Right ventricle myocardium superior (tissue), 1 donor: ENCODE measurements around the gene MRM2. TPM values are rescaled to one million over a fixed set of nuclear protein-coding genes. Genes with fewer than 3 reads are reported as not detected.

Experiments
- ATAC-seq: fragments of 200-7000 bp; cut with Tn5 transposase; one replicate; pipeline ENCODE4 v1.9.1; 2020; ENCODE audit warnings: mild to moderate bottlenecking; ENCODE audit not compliant: poor library complexity
- DNase-seq: peaks from one replicate; pipeline ENCODE4 v3.0.0-alpha.2; 2020
- intact Hi-C: fragments of 100-400 bp; cut with DNase I; formaldehyde crosslinking; loops from one replicate; pipeline ENCODE4 v1.11.2; 2022
- long read RNA-seq: library from polyadenylated mRNA; unstranded; transcript quantifications from one replicate; pipeline ENCODE4 v2.0.0, GENCODE V29; 2021
- total RNA-seq: library from RNA; stranded (reverse); fragmentation: NEBNext Ultra II Directional; extraction: Animal tissue kit (Norgen Biotek cat#: 25700); gene quantifications from one replicate; pipeline ENCODE4 v1.2.1, GENCODE V29; 2021
- donor health status: DM: no; HTN: yes; CAD: no; lungs with severe emphysema.

MRM2 gene
- total RNA-seq = 20.0 TPM
- long read RNA-seq, transcript MRM2-201 (3 exons, 1,601 nt) = major isoform, 25 of 45 reads
- long read RNA-seq, partial matches to known transcripts = 0 of 45 reads
- long read RNA-seq, other reads (novel, unspliced or antisense) = 16 of 45 reads

DNA sequence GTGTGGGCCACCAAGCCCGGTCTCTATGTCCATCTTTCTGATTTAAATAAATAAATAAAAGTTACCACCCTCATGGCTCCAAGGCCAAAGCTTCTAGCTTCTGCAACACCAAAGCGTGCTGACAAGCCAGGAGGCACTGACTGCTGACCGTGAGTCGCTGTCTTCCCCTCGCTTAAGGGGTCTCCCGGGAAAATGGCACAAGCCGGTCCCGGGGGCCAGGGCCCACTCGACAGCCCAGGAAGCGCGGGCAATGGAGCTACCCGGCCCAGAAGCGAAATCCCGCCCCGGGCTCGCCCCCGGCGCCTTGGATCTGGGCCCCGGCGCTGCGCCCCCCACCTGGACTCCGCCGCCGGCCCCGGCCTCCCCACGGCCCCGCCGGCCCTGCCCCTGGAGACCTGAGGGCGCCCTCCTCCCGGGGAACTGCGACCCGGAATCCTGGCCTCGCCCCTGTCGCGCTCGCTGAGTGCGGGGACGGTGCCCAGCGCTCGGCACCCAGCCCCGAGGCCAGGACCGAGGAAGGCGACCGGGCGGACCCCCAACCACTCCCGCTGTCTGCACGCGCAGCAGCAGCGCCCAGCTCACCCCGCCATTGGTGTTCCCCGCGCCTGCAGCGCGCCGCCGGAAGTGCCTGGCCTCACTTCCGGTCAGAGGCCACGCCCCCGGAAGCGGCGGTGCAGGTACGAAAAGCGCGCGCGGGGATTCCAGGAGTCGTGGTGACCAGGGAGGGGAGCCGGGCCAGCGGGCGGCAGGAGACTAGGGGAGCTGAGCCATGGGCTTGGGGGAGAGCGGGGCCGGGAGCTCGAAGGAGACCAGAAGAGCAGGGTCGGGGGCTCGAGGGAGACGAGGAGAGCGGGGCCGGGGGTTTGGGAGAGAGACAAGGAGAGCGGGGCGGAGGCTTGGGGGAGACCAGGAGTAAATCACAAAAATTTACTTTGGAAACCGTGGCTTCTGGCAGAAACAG, at the start of gene MRM2, which contains the start of gene NUDT1:
Gene MRM2, minus strand, starts transcription at position 626 of the 961 bp plus-strand sequence. Its CDS starts 36 bp downstream, at position 590.
Gene NUDT1, plus strand, starts transcription at position 647 of the 961 bp plus-strand sequence. CDS start 2,349 bp downstream, outside the sequence.
- intact Hi-C loops = no loop called here
- DNase-seq (peak; percentile 92), ATAC-seq (peak; percentile 97)

DNA sequence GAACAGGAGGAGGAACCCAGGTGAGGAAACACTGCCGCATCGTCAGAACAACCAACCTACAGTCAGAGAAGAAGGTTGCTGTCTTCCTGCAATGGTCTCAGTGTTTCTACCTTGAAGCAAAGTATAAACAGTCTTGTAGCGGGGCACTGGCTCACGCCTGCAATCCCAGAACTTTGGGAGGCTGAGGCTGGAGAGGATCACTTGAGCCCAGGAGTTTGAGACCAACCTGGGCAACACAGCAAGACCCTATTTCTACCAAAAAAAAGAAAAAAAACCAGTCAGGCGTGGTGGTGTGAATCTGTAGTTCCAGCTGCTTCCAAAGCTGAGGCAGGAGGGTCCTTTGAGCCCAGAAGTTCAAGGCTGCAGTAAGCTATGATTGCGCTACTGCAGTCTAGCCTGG, 48.9 kb upstream of the MRM2 start:
- intact Hi-C loops = no loop called here
- no peak for ATAC-seq
- DNase-seq = no peak

- intact Hi-C loops = no loop called here
- ATAC-seq = no peak
- DNase-seq = peak; percentile 21
These were observed 47.6 kb upstream of the MRM2 start for GRCh38 chr7:2289621-2290020.

- DNase-seq (peak; percentile 27), ATAC-seq (no peak)
- intact Hi-C loops = no loop called here
These were observed 47.1 kb upstream of the MRM2 start for GRCh38 chr7:2289111-2289586.

- intact Hi-C loops = no loop called here
These were observed 46.5 kb upstream of the MRM2 start for GRCh38 chr7:2288503-2288902.

DNA sequence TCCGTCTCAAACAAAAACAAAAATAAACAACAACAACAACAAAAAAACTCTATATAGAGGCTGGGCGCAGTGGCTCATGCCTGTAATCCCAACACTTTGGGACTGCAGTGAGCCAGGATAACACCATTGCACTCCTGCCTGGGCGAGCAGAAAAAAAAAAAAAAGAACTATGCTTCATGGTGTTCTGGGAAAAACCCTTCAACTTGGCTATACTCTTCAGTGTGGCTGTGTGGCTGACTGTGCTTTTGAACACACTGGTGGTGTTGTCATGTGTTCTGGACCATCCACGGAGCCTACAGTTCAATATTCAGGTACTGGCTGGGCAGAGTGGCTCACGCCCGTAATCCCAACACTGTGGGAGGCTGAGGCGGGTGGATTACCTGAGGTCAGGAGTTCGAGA, 45.7 kb upstream of the MRM2 start:
- DNase-seq = peak; percentile 11
- intact Hi-C loops = no loop called here
- no peak for ATAC-seq

More at GRCh38 chr7:2288503-2288902, 46.5 kb upstream of the MRM2 start:
- peak; percentile 20 for DNase-seq
- no peak for ATAC-seq

DNA sequence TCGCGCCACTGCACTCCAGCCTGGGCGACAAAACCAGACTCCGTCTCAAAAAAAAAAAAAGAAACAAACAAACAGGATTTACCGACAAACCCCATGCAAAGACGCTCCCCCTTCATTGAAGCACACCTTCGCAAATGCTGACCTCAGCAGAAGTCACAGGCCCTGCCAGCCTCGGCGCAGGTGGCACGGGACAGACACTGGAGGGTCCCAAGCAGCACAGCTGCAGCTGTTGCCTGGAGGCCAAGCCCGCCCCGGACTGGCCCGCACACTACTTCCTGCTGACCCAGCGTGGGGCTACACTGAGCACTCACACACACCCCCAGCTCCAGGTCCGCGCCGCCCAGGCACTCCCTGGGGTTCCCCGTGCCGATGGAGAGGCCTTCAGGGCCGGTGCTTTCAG, 41.1 kb upstream of the MRM2 start:
- no peak for ATAC-seq
- intact Hi-C loops = no loop called here
- no peak for DNase-seq

- DNase-seq (peak; percentile 29), ATAC-seq (no peak)
- intact Hi-C loops = no loop called here
These were observed 40.3 kb upstream of the MRM2 start for GRCh38 chr7:2282185-2282751.

- peak; percentile 43 for DNase-seq
- peak; percentile 68 for ATAC-seq
- intact Hi-C loops = no loop called here
These were observed 39.5 kb upstream of the MRM2 start for GRCh38 chr7:2281541-2281940.

DNA sequence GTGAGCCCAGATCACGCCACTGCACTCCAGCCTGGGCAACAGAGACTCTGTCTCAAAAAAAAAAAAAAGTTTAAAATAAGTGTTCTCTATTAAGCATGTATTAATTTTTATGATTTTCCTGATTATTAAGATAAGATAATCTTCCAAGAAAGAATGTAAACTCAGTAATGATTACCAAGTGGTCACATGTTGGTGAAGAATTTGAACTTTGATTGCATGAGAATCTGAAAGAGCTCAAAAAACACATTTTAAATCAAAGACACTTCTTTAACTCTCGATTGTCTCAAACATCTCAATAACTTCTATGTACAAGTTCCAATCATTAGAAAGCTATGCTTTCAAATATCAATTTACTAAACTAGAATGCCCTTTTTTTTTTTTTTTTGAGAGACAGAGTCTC, 38.4 kb upstream of the MRM2 start:
- intact Hi-C loops = no loop called here
- ATAC-seq (no peak), DNase-seq (peak; percentile 2)

GRCh38 chr7:2279896-2280295, 37.9 kb upstream of the MRM2 start:
- DNase-seq = no peak
- intact Hi-C loops = no loop called here
- no peak for ATAC-seq

GRCh38 chr7:2278026-2278425, 36.0 kb upstream of the MRM2 start:
- no peak for ATAC-seq
- peak; percentile 24 for DNase-seq
- intact Hi-C loops = no loop called here

DNA sequence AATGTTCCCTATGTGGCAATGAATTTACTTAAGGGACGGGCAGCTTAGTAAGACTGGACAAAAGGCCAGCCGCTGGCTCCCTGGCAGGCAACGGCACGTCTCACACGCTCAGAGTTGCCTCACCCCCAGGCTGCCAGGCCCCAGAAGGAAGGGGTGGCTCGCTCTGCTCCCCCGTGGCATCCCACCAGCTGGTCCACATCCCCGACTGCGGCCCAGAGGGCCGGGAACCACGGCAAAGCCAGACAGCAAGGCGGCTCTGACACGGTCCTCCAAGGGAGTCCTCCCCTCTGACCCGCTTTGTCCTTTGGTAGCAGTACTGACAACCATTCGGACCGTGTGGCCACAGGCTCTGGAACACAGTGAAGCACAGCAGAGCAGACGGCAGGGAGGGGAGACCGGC, 34.1 kb upstream of the MRM2 start:
- DNase-seq (peak; percentile 34), ATAC-seq (no peak)
- intact Hi-C loops = no loop called here

DNA sequence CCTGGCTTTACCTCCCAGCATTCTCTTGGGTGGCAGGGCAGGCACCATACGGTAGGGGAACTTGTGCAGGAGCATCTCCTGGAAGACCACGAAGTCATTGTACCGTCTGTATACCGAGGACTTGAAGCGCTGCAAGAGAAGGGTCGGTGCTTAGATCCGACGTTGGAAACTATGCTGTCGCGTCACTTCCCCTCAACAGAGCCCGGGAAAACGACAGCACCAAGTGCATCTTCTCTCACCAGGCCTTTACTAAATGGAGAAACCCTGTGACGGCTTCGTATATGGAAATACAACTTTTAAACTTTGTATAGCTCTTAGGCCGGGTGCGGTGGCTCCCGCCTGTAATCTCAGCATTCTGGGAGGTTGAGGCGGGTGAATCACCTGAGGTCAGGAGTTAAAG, 33.1 kb upstream of the MRM2 start:
- intact Hi-C loops = no loop called here
- ATAC-seq (no peak), DNase-seq (no peak)

DNA sequence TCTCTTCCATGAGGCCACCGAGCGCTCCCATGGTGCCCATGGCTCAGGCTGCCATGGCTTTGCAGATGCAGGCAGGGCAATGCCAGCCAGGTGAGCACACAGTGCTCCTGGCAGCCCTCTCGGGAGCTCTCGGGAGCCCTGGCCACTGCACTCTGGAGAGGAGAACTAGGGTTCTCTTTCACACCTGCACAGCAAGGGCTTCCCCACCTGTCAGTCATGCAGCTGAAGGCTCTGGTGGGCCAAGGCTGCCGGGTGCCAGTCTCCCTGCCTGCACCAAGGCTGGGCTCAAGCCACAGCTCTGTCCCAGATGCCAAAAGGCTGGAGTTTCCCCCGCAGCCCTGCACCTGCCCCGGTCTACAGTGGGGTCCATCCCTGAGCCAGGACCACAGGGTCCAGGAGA, 32.7 kb upstream of the MRM2 start:
- intact Hi-C loops = no loop called here
- no peak for ATAC-seq
- DNase-seq = peak; percentile 24

DNA sequence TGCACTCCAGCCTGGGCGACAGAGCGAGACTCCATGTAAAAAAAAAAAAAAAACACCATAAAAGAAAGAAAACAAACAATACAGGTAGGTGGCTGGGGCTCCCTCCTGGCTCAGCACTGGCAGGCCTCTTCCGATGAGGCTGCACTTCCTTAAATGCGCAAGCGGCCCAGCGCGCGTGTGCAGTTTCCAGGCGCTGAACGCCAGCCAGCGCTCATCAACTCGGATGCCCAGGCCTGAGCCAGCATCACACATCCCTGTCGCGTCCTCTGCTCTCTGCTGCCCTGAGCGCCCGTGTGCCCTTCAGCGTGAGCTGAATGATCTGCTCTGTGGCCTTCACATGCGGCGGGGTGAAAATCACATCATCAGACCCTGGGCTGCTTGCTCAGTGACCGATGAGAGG, 31.9 kb upstream of the MRM2 start:
- DNase-seq (peak; percentile 37), ATAC-seq (no peak)
- intact Hi-C loops = no loop called here

GRCh38 chr7:2272031-2272430, 30.0 kb upstream of the MRM2 start:
- intact Hi-C loops = no loop called here
- ATAC-seq (no peak), DNase-seq (no peak)

GRCh38 chr7:2271273-2272026, 29.4 kb upstream of the MRM2 start:
- intact Hi-C loops = no loop called here
- DNase-seq = no peak
- no peak for ATAC-seq

DNA sequence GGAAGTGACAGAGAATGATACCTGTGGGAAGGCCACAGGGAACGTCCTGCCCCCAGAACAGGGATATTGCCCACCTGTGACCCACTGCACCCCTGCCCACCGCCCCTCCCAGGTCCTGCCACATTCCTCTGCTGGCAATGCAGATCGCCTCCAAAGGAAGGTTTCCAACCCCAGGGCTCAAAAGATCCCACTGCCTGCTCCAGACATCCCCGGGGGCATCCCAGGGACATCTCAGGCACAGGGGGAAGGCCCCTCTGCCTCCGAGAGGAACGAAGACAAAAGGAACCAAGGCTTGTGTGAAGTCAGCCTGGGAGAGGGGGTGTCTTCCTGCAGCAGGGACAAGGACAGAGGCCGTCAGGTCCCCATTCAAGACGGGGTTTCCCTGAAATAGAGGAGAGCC, 28.5 kb upstream of the MRM2 start:
- intact Hi-C loops = no loop called here
- ATAC-seq (no peak), DNase-seq (no peak)
